ENCODE data around the gene ABHD13. TPM values are rescaled to one million over a fixed set of nuclear protein-coding genes. Genes with fewer than 3 reads are reported as not detected.

The ABHD13 gene
- total RNA-seq, 1 donor from 2014 or later, result 11.8 TPM

DNA sequence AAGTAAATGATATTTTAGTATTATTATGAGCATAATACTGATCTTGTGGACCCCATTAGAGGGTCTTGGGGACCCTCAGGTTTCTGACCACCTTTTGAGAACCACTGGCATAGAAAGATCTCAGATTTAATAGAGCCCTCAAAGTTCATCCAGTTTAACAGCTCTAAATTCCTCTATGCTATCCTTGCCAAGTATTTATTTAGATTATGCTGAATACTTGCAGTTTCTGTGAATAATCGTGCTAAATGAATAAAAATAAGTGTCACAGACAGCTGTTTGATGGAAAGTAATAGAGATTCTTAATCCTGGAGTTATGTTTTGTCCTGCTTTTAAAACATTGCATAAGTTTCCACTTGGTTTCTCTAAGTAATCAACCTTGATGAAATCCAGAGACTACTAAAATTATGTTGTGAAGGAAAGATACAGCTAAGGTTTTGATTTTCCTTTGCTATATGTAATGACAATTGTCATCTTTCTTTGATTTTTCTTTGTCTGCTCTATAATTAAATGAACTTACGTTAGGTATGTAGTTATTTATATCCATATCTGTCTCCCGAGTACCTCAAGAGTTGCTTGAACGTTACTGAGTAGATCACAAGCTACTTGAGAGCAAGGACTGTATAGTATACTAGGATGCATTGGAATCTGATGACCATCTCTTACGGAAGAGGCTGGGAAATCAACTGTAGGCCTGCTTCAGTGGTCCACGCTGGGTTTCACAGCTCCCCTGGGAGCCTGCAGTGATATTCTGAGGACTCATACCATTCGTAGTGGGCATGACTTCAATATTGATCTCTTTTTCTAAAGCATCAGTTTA, 5.7 kb downstream of the ABHD13 start:
- intact Hi-C loops (cut with micrococcal nuclease), result no loop called here

DNA sequence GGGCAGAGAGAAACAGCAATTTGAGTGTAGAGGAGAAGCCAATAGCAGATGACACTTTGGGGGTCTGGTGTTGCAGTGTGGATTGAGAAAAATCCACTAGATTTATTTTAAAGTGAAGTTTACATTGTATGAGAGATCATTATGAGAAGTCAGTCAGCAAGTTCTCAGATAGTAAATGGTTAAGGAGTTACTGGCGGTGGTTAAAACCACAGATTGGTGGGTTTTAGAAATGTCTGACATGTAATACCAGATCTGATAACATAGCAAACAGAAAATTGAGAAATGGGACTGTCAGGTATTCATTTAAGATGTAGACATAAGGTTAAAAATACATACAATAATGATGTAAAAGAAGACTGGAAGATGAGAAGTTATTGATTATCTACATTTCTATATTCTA, 7.2 kb downstream of the ABHD13 start:
- intact Hi-C loops (cut with micrococcal nuclease), result loop anchor here (5.0 kb wide), 1 partner anchor 282 kb away; no protein-coding TSS in a partner anchor

DNA sequence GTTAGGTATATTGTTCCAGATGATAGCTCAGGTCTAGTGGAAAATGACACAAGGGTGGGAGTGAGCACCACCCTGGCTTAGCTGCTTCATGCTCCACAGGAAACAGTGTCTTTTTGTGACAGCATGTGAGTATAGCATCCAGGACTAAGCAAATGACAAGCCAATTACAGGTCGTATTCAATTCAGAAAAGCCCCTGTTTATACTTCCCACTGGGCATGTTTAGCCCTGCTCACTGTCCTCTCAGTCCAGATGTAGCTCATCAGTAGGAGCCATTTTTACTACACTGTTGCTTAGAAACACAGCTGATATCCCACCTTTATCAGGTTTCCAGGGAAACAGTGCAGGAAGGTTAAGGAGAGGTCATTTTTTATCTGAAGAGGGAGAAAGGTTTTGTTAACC, 8.0 kb downstream of the ABHD13 start:
- intact Hi-C loops (cut with micrococcal nuclease), result loop anchor here (5.0 kb wide), 1 partner anchor 281 kb away; no protein-coding TSS in a partner anchor

DNA sequence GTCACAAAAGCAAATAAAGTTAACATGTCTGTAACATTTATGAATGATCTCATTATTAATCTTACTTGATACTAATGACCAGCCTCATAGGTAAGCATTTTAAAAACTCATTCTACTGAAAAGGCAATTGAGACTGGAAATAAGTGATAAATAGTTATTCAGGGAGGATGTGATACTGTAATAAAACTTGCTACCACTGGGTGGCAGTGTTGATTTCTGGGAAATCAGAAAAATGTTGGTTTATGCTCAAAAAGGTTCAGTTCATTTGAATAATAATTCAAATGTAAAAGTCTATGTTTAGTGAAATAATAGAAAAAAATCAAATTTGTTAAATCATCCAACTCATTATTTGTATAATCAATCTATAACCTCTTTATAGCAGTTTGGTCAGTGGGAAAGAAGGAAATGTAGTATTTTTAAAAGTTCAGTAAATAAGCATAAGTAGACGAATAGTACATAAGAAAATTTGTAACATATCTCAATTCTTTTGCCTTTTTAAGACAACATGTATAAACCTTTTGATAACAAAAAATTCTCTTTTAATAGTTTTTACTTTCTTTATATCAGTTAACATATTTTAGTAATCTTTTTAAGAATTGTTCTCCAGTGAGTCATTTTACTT, 9.6 kb downstream of the ABHD13 start:
- intact Hi-C loops (cut with micrococcal nuclease), result loop anchor here (1.0 to 5.0 kb wide), 6 partner anchors 9 to 670 kb away; partner anchors contain the start of genes ABHD13, LIG4 and TNFSF13B

DNA sequence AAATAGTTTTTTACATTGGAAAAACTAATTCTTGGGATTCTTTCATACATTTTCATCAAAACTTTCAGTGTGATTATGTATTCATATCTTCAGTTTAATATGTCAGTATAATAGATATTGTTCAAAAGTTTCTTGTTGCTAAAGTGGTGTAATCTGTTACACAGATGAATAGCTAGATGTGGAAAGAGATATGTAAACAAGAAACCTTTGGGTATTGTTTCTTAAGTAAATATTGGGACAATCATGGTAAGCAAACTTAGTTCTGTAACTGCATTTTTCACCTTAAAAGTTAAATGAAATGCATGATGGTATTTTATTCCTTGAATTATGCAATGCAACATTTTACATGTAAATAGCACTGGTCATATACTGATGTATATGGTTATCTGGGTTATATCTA, 12.2 kb downstream of the ABHD13 start:
- intact Hi-C loops (cut with micrococcal nuclease), result no loop called here

DNA sequence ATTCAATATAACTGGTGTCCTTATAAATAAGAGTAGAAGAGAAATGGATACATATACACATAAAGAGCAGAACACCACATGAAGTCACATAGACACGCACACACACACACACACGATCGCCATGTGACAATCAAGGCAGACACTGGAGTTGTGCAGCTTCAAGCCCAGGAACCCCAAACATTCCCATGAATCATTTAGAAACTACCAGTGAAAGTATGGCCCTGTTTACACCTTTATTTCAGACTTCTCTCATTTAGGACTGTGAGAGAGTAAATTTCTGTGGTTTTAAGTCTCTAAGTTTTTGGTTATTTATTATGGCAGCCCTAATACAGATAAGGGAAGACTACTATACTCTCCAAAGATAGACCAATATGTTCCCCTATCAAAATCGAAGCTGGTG, 31.0 kb downstream of the ABHD13 start:
- intact Hi-C loops (cut with micrococcal nuclease), result no loop called here

DNA sequence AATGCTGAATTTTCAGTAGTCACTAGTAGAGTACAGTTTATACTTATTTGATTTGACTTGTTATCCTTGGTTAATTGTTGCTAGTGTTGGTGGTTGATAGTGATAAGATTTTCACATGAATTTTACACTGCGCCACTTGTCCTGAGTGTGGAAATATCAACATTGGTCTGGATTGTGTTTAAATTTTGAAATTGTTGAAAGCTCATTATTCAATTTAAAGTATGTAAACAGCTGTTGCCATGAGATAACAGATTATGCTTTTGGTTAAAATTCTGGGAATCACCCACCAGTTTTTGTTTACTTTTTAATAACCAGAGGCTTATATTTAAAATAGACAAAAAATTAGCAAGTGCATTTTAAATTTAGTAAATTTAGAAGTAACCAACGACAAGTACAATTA, 39.1 kb downstream of the ABHD13 start:
- intact Hi-C loops (cut with micrococcal nuclease), result no loop called here

DNA sequence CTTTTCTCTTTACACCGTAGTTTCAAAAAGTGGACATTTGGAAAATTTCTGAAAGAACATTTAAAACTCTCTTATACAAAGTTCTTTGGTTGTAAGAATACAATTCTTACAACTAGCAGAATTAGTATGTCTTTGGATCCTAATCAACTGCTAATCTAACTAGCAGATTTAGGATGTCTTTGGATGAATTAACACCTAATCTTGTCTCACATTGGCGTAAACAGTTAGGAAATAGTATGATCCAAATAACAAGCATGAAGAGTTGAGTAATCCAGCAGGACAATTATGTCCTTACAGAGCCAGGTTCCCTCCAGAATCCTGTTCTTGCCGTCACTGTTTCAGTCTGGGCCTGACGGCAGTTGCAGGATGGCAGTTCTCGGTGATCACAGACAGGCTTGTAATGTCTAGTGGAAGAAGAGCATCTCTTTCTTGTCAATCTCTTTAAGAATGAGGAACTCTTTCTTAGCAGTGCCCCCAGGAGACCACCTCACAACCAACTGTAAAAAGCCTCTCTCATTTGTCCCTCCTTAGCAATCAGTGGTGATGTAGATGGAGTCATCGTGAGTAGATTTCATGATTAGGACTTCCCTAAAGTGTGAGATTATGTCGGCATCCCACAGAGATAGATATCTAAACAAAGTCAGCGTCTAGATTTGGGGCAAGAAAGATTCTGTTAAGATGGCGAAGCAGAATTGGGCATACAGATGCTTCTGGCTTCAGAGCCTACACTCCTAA, 45.6 kb downstream of the ABHD13 start:
- intact Hi-C loops (cut with micrococcal nuclease), result no loop called here

DNA sequence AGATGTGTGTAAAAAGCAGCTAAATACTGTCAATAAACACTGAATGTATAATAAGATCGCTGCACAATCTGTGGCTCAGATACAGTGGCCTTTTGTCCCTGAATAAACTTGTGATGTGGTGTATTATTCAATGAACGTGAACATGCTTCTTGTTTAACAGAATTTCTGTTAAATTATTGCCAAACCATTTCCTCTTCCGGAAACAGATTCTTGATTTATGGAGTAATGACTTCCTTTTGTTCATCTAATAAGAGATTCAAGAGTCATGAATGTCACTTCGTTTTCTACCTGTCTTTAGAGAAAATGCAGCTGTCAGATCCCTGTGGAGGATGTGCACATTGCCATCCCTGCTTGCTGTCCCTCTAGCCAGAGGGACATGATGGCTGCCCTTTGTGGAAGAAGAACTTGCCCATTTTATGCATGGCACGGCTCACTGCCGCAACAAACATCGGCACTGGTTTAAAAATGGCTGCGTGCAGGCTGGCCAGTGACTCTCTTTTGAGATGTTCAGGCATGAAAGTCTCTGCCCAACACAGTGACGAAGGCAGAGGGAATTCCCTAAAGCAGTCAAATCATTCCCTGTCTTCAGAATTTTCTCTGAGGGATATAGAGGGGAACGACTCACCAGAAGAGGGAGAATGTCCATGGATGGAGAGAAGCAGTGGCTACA, 48.3 kb downstream of the ABHD13 start:
- intact Hi-C loops (cut with micrococcal nuclease), result no loop called here

DNA sequence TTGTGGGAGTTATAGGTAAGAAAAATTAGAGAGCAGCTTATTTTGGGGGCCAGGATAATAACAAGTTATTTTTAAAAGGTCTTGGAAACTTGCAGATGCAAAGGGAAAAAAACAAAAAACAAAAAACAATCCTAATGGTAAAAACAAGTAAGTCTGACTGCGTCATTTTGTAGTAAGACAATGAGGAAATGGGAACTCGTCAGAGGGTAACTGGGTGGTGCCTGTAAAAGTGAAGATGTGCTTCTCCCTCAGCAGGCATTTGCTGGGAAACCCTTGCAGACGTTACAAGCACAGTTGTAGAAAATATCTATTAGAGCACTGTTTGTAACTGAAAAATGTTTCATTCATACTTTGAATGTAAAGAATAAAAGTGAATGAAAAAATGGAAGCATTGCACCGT, 49.2 kb downstream of the ABHD13 start:
- intact Hi-C loops (cut with micrococcal nuclease), result no loop called here

DNA sequence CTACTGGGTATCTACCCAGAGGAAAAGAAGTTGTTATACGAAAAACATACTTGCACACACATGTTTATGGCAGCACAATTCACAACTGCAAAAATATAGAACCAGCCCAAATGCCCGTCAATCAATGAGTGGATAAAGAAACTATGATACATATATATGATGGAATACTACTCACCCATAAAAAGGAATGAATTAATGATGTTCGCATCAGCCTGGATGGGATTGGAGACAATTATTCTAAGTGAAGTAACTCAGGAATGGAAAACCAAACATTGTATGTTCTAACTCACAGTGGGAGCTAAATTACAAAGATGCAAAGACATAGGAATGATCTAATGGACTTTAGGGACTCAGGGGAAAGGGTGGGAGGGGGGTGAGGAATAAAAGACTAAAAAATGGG, 49.7 kb downstream of the ABHD13 start:
- intact Hi-C loops (cut with micrococcal nuclease), result loop anchor here (2.0 kb wide), 1 partner anchor 39 kb away; no protein-coding TSS in a partner anchor

DNA sequence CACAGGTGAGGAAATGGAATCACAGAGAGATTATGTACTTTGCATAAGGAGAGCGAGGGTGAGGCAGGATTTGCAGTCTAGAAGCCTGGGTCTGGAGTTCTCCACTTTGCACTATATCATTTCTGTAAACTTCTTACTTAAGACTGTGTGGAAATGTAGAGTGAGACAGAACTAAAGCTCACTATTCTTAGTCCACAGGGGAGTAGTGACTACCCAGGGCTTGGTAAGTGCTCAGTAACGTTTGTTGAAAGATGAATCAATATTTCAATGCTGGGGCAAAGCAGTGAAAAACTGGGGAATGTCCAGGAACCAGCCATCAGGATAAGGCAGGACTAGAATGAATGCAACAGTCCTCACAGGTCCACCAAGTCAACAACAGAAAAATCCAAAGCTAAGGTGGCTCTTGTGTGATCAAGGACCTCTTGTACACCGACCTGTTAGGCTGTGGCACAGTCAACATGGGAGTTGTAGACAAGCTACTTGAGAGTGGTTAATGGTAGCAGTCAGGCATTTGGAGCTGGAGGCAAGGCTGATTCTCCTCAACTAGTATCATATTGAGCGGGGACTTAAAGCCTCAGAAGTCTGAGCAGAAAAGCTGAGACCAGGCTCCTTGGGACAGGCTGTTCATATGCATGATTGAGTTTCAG, 50.4 kb downstream of the ABHD13 start:
- intact Hi-C loops (cut with micrococcal nuclease), result loop anchor here (1.0 to 2.0 kb wide), 4 partner anchors 8 to 50 kb away; partner anchors contain the start of gene ABHD13

DNA sequence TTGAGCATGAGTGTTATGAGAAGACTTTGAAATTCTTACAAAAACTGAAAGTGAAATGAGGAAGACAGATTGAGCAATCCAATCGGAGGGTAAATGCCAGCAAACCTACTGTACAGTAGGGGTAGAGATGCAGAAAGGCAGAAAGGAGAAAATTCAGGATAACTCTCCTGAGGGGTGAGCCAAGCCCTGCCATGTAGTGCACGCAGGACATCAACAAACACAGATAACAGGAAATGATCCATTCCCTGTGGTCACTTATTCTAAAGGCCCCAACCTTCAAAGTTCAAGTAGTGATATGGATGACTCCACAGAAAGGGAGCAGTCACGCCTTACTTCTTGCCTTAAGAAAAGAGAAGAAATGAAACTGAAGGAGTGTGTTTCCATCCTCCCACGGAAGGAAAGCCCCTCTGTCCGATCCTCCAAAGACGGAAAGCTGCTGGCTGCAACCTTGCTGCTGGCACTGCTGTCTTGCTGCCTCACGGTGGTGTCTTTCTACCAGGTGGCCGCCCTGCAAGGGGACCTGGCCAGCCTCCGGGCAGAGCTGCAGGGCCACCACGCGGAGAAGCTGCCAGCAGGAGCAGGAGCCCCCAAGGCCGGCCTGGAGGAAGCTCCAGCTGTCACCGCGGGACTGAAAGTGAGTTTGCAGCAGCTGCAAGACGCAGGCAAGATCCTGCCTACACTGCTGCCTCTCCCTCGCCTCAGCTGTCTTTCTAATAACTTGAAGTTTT, 51.6 kb downstream of the ABHD13 start, which contains the start of gene TNFSF13B:
Gene TNFSF13B, plus strand, starts transcription at position 118 of the 728 bp plus-strand sequence. Its CDS starts 178 bp downstream, at position 296.
- intact Hi-C loops (cut with micrococcal nuclease), result loop anchor here (1.0 to 2.0 kb wide), 6 partner anchors 9 to 646 kb away; partner anchors contain the start of gene ABHD13

DNA sequence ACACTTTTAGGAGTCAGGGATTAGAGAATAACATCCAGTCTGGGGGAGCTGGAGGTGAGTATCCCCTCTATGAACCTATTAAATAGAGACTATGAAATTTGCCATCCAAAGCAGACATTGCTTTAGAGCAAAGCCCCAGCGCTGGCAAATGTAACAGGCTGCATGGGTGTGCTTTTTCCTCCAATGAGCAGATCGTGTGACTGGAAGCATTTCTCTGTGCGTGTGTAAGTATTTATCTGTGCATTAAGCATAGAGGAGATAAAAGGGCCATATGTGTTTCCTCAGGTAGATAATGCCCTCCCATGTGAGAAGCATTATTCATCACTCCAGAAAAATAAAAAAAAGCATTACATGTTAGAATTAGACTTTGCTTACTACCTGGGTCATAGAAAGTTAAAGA, 52.2 kb downstream of the ABHD13 start:
- intact Hi-C loops (cut with micrococcal nuclease), result loop anchor here (1.0 to 2.0 kb wide), 2 partner anchors 14 to 645 kb away; no protein-coding TSS in a partner anchor

DNA sequence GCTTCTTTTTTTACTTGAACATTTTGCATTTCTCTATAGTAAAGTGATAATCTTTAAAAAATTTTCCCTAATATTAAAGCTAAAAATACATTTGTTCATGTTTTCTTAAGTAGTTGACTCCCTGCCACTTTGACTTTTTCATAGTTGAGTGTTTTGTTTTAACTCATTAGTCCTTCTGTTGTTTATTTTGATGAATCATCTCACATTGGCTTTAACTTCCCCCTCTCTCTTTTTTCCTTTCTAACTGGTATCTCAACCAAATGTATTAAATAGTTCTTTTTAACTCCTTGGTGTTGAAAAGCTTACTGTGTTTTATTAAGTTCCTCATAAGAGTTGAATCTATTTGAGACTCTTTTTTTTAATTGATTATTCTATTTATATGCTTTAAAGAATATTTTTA, 54.1 kb downstream of the ABHD13 start:
- intact Hi-C loops (cut with micrococcal nuclease), result no loop called here

DNA sequence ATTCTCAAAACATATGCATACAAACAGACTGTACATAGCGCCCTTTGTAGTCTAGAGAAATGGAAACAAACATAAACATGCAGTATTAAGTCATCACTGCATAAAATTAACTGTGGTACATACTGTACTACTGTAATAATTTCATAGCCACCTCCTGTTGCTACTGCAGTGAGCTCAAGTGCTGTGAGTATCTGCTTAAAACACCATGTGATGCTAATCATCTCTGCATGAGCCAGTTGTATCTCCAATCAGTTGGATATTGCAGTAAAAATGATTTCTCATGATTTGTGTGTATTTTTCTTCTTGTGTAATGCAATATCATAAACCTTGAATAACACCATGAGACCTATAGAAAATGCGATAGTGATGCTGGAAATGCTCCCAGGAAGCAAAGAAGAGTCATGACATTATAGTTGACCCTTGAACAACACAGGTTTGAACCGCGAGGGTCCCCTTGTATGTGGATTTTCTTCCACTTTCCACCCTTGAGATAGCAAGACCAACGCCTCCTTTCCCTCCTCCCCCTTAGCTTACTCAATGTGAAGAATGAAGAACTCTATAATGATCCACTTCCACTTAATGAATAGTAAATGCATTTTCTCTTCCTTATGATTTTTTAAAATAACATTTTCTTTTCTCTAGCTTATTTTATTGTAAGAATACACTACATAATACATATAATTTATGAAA, 55.4 kb downstream of the ABHD13 start:
- intact Hi-C loops (cut with micrococcal nuclease), result no loop called here

DNA sequence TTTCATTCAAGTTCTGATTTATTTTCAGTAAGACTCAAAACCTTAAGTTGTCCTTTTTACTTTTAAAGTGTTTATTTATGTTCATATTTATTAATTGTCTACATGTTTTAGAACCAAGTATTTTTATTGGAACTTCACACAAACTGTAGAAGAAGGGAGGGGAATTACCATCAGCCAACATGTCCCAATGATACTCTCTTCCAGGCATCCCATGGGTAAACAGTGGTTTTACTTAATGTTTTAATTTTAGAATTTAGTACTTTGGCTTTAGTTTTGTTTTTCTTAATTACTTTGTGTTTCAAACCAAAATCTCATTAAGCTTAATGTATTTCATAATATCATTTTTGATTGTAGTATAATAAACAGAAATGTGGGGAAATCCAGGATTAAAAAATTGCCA, 56.5 kb downstream of the ABHD13 start:
- intact Hi-C loops (cut with micrococcal nuclease), result no loop called here

DNA sequence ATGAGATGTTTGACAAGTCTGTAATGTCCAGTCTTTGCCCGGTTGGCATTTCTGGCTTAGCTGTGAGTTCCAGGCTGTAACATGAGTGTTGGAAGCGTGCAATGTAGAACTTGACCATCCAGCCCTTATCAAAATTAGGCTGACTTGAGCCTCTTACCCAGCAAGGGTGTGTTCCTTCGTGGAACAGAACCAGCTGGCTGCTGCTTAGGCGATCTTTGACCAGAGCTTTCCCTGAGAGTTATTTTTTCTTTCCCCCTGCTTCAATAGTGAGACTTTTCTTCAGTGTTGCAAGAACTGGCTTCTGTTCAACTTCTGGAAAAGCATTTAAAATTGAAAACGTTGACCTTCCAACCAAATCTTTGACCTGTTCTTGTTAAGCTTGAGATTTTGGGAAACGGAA, 57.9 kb downstream of the ABHD13 start:
- intact Hi-C loops (cut with micrococcal nuclease), result no loop called here

DNA sequence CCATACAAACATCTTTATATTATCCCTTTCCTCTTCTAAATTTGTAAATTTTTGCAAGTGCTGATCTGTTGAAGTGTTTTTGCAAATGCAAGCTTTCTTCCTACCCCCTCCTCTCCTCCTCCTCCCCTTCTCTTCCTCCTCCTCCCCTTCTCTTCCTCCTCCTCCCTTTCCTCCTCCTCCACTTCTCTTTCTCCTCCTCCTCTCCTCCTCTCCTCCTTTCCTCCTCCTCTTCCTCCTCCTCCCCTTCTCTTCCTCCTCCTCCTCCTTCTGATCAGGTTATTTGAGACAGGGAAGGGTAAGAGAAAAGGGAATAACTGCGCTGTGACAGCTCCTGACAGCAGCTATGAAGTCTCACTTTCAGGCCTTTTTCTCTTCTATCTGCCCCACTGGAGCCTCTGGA, 60.3 kb downstream of the ABHD13 start:
- intact Hi-C loops (cut with micrococcal nuclease), result no loop called here

Measured in T-helper 1 cell treated with Interleukin-12 subunit alpha and Interleukin-12 subunit beta and Interleukin-4 antibody, amounts not matched to agents 30 ng/mL and 1 ng/mL, for 36 hours (primary cell).